ENCODE data around the gene MAP4K2.

The MAP4K2 gene

GRCh38 chr11:64803846-64804345, 882 bp upstream of the MAP4K2 start:
- no peak for DNase-seq (ENCODE audit: extremely low read depth, low read depth)
- no peak for TF ChIP-seq CTCF (IDR thresholded peaks at IDR 0.05; ENCODE audit: low read depth, low read length)

- no peak for DNase-seq (ENCODE audit: extremely low read depth, low read depth)
- TF ChIP-seq CTCF (IDR thresholded peaks at IDR 0.05; ENCODE audit: low read depth, low read length) = no peak
These were observed 450 bp downstream of the MAP4K2 start for GRCh38 chr11:64802370-64803157.

GRCh38 chr11:64801561-64802369, 1.2 kb downstream of the MAP4K2 start:
- no peak for TF ChIP-seq CTCF (IDR thresholded peaks at IDR 0.05; ENCODE audit: low read depth, low read length)
- DNase-seq (ENCODE audit: extremely low read depth, low read depth) = no peak

- no peak for DNase-seq (ENCODE audit: extremely low read depth, low read depth)
- TF ChIP-seq CTCF (IDR thresholded peaks at IDR 0.05; ENCODE audit: low read depth, low read length) = no peak
These were observed 1.9 kb downstream of the MAP4K2 start for GRCh38 chr11:64801158-64801464.

GRCh38 chr11:64800303-64801157, 2.5 kb downstream of the MAP4K2 start:
- no peak for DNase-seq (ENCODE audit: extremely low read depth, low read depth)
- TF ChIP-seq CTCF (IDR thresholded peaks at IDR 0.05; ENCODE audit: low read depth, low read length) = no peak

- no peak for DNase-seq (ENCODE audit: extremely low read depth, low read depth)
- no peak for TF ChIP-seq CTCF (IDR thresholded peaks at IDR 0.05; ENCODE audit: low read depth, low read length)
These were observed 3.3 kb downstream of the MAP4K2 start for GRCh38 chr11:64799623-64800302.

All from AG09319 (cell line).